Kidney epithelial cell (primary cell): ENCODE data around the gene CANT1. TPM values are rescaled to one million over a fixed set of nuclear protein-coding genes. Genes with fewer than 3 reads are reported as not detected.
A peak's percentile ranks its signal among the peaks of the same experiment; 100 is the strongest.

Source experiments
- DNase-seq: peaks from one replicate; pipeline ENCODE4 v3.0.0-alpha.2; 2010; ENCODE audit warnings: low read depth
- H3K27me3 ChIP-seq: 2 replicates; pipeline ENCODE4 v1.6.0; 2011; ENCODE audit warnings: low read length; ENCODE audit not compliant: control insufficient read depth, insufficient read depth
- H3K36me3 ChIP-seq: 2 replicates; pipeline ENCODE4 v1.5.1; 2011; ENCODE audit warnings: low read length; ENCODE audit not compliant: control insufficient read depth, insufficient read depth
- H3K4me3 ChIP-seq: 2 replicates; pipeline ENCODE4 v1.5.1; 2011; ENCODE audit warnings: low read depth, mild to moderate bottlenecking, control low read depth, low read length
- total RNA-seq: library from RNA; depleted of rRNA; stranded (reverse); fragments of >200 nt; gene quantifications from 2 replicates; pipeline ENCODE4 v1.2.3, GENCODE V29; 2015
- TF ChIP-seq, protein P1 (sequence below): IDR thresholded peaks from 2 replicates; pipeline ENCODE4 v1.5.1; 2011; ENCODE audit warnings: mild to moderate bottlenecking, moderate library complexity, low read length, control low read depth, inconsistent platforms; ENCODE audit not compliant: insufficient read depth, poor library complexity, severe bottlenecking

The CANT1 gene
- total RNA-seq, 1 donor from 2014 or later = 54.6 TPM

DNA sequence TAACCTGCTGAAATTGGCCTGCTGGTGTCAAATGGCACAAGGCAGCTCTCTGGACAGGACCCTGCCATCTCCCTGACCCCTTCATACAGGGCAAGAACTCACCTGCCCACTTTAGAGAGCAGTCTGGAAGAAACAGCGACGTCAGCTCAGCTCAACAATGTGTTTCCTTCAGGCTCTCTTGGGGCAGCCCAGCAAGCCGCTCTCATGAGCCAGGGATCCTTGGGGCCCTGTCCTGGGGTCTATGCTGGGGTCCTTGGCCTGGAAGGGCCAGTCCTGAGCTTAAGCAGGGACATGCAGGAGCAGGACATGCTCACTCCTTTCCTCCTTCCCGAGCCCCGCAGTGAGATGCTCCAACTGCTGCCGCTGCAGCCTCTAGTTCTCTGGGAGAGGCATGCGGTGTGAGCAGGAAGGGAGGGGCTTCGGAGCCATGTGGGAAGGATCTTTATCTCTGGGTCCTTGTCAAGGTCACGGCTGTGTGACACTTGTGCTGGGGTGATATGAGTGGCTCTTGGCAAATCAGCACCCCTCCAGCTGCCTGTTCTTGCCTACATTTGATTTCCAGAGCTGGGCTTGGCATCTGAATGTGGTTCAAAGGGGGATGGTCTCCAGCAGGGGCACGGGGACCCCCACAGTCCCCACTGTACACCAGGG, 17.8 kb upstream of the CANT1 start:
- H3K27me3 ChIP-seq = peaks cover 25% of the 10 kb centered on the region
- TF ChIP-seq, protein P1, sequence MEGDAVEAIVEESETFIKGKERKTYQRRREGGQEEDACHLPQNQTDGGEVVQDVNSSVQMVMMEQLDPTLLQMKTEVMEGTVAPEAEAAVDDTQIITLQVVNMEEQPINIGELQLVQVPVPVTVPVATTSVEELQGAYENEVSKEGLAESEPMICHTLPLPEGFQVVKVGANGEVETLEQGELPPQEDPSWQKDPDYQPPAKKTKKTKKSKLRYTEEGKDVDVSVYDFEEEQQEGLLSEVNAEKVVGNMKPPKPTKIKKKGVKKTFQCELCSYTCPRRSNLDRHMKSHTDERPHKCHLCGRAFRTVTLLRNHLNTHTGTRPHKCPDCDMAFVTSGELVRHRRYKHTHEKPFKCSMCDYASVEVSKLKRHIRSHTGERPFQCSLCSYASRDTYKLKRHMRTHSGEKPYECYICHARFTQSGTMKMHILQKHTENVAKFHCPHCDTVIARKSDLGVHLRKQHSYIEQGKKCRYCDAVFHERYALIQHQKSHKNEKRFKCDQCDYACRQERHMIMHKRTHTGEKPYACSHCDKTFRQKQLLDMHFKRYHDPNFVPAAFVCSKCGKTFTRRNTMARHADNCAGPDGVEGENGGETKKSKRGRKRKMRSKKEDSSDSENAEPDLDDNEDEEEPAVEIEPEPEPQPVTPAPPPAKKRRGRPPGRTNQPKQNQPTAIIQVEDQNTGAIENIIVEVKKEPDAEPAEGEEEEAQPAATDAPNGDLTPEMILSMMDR = no peak
- no peaks in the 10 kb centered on the region for H3K36me3 ChIP-seq
- no peak for DNase-seq
- no peak overlapping the region for H3K4me3 ChIP-seq

DNA sequence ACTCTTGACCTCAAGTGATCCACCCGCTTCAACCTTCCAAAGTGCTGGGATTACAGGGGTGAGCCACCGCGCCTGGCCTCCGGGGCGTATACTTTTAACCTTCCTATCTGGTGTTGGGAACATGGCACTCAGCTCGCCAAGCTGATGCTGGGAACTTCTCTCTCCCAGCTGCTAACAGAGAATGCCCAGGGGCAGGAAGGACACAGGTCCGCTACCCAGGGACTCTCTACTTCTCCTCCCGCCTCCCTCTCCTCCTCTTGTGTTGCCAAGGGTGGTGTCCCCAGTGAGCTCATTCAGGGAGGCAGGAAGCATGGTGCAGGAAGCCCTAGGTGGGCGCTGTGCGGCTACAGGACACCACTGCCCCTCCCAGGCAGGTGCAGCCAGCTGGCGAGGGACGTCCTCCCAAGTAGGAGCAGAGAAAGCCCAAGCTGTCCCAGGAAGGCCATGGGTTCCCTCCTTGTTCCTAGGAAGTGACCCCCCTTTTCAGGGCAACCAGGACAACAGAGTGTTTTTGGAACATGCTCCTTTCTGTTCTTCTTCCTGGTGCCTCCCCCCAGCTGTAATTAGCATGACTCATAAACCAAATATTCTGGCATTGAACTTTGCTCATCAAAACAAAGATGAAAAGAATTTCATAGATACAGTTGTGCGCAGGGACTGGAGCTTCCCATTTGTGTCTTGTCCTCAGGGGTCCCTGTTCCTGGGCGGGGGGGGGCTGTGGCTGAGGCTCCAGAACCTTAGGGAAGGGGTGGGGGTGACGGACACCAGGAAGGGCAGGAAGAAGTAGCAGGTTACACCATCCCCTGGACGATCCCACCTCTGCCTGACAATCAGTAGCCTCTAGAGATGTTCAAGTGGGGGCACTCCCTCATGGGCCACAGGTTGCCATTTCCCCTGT, 17.1 kb upstream of the CANT1 start:
- Histone ChIP-seq H3K27me3 (peaks cover 25% of the 10 kb centered on the region), H3K36me3 (no peaks in the 10 kb centered on the region), H3K4me3 (no peak overlapping the region)
- TF ChIP-seq, protein P1 = no peak
- DNase-seq = no peak

DNA sequence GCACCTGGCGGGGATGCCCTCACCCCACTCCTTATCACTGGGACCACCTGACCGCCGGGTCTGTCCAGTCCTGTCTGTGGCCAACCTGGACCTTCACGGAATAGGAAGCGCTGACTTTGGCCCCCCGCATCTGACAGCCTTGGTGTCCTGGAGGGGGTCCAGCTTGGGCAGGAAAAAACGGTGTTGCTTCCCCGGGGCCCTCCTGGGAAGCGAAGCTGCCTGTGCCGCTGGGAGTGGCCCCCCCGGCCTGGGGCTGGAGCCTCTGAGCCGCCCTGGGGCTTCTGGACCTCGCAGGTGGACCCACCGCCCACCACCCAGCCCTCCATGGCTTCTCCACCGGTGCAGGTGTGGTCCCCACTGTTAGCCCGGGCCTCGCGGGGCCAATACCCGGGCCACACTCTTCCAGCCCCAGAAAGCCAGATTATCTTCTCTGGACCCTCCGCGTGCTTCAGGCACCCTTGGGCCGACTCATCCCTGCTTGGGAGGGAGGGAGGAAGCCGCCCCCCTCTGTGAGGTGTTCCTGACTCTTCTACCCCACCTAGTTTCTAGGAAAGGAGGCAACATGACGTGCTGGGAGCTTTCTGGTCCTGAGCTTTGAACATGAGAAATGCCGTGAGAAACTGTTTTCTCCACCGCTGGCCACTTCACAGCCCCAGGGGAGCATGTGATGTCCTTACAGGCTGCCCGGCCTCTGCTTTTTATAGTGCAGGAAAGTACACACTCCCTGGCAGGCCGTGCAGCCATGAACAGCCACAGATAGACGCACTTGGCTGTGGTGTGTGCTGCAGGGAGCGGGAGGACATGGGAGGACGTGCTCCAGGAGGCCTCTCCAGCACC, 15.6 kb upstream of the CANT1 start:
- peak overlapping the region; percentile 53 for H3K4me3 ChIP-seq
- TF ChIP-seq, protein P1 = no peak
- DNase-seq = no peak

DNA sequence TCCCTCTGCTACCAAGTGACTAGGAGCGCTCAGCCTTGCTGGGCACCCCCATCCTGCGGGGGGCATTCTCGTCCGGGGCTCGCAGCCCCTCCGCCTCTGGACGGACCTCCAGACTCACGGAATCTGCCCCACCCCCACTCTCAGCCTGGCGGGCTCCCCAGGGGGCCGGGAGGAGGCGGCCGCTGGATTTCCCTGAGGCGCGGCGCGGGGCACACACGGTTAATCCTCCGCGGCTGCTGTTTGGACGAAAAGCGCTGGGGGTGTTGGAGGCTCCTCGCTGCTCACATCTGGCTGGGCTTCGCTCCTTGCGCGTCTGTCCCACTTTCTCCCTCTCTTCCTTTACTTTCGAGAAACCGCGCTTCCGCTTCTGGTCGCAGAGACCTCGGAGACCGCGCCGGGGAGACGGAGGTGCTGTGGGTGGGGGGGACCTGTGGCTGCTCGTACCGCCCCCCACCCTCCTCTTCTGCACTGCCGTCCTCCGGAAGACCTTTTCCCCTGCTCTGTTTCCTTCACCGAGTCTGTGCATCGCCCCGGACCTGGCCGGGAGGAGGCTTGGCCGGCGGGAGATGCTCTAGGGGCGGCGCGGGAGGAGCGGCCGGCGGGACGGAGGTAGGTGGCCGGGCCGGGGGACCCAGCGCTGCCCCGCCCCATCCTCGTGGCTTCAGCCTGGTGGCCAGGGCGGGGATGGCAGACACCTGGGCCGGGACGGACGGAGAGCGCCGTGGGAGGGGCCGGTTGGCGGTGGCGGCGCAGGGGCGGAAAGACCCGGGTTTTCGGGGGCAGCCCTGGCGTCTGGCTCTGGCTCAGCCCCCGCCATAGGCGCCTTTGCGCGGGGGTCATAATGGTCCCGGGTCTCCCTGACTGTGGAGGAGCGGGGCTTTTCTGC, 14.6 kb upstream of the CANT1 start, which contains the start of gene C1QTNF1:
C1QTNF1 (plus strand) TSS at position 284 of the 886 bp plus-strand sequence. CDS start 19,800 bp downstream, outside the sequence.
- Histone ChIP-seq H3K27me3 (peaks cover 35% of the 10 kb centered on the region), H3K36me3 (no peaks in the 10 kb centered on the region), H3K4me3 (peak within 1 kb of the TSS; percentile 53)
- TF ChIP-seq, protein P1 = no peak
- DNase-seq = no peak

More for the DNA sequence above, 15.6 kb upstream of the CANT1 start:
- peaks cover 34% of the 10 kb centered on the region for H3K27me3 ChIP-seq
- no peaks in the 10 kb centered on the region for H3K36me3 ChIP-seq

DNA sequence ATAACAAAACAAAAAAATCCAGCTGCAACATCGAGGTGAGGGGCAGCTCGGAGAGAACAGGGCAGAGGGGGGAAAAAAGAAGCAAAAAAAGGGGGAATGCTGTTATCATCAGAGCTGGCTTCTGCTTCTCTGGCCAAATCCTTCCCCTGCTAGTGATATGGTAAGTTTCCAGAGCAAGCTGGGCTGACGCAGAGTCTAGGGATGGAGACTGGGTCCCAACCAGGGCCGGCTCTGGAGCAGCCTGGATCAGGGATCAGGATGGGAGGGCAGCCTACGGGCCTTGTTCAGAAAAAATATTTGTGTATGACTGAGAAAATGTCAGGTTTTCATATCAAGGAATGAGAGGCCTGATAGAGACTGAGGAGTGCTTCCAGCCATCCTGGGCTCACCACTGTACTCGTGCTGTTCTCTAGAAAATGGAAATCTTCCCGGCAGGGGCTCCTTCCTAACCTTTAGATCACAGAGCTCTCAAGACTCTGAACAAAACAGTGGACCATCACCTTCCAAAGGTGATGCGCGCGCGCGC, 13.7 kb upstream of the CANT1 start:
- Histone ChIP-seq H3K4me3 (no peak overlapping the region), H3K36me3 (no peaks in the 10 kb centered on the region), H3K27me3 (peaks cover 32% of the 10 kb centered on the region)
- DNase-seq = no peak
- TF ChIP-seq, protein P1 = no peak
